IMR-90 (cell line): ENCODE measurements around the gene PSMD2. TPM values are rescaled to one million over a fixed set of nuclear protein-coding genes. Genes with fewer than 3 reads are reported as not detected.

Experiments used
- ATAC-seq: fragments of 200-7000 bp; cut with Tn5 transposase; 2 replicates; pipeline ENCODE4 v1.9.1; 2020; ENCODE audit warnings: low read depth, mild to moderate bottlenecking, moderate library complexity
- BruUV-seq: library from RNA; stranded (reverse); fragments of 400-500 nt; replicated peaks from 2 replicates; lab custom pipeline; 2021; lab: Mats Ljungman, UMichigan
- CTCF ChIA-PET: fragments of 300-600 bp; formaldehyde crosslinking; extraction: SDS; loops from one replicate; lab custom pipeline; 2021; ENCODE audit warnings: antibody characterized with exemption; lab: Yijun Ruan, JAX
- POLR2A ChIA-PET: fragments of 300-600 bp; sonication (Branson Sonifier 250); formaldehyde crosslinking; loops from one replicate; lab custom pipeline; 2022; ENCODE audit warnings: antibody characterized with exemption; ENCODE audit not compliant: unreplicated experiment; lab: Charles Lee
- DNase-seq: peaks from one replicate; pipeline ENCODE4 v3.0.0; 2013
- H2AFZ ChIP-seq: replicated peaks from 2 replicates; pipeline ENCODE3; 2013; ENCODE audit warnings: low read length, mild to moderate bottlenecking; ENCODE audit not compliant: poor library complexity
- H2AK5ac ChIP-seq: 2 replicates; pipeline ENCODE4 v1.6.1; 2013; ENCODE audit warnings: low read depth, low read length, inconsistent platforms
- H2AK9ac ChIP-seq: replicated peaks from 2 replicates; pipeline ENCODE3; 2013; ENCODE audit warnings: mild to moderate bottlenecking, low read depth, low read length, moderate library complexity; ENCODE audit not compliant: poor library complexity
- H2BK120ac ChIP-seq: 2 replicates; pipeline ENCODE4 v1.6.1; 2013; ENCODE audit warnings: low read depth, low read length, inconsistent platforms
- H2BK15ac ChIP-seq: 3 replicates; pipeline ENCODE4 v1.6.1; 2013; ENCODE audit warnings: low read depth, low read length, inconsistent platforms
- H2BK20ac ChIP-seq: 2 replicates; pipeline ENCODE4 v1.6.1; 2013; ENCODE audit warnings: low read depth, mild to moderate bottlenecking, inconsistent platforms, low read length, moderate library complexity
- H2BK5ac ChIP-seq: 2 replicates; pipeline ENCODE4 v1.6.1; 2013; ENCODE audit warnings: mild to moderate bottlenecking, low read depth, low read length, inconsistent platforms; ENCODE audit not compliant: poor library complexity, severe bottlenecking
- H3K14ac ChIP-seq: replicated peaks from 2 replicates; pipeline ENCODE4 v1.6.1; 2013; ENCODE audit warnings: low read depth, low read length, inconsistent platforms
- H3K18ac ChIP-seq: 2 replicates; pipeline ENCODE4 v1.6.1; 2013; ENCODE audit warnings: low read depth, low read length, control low read depth
- H3K23ac ChIP-seq: 2 replicates; pipeline ENCODE4 v1.6.1; 2013; ENCODE audit warnings: low read depth, low read length, inconsistent platforms
- H3K27ac ChIP-seq: 2 replicates; pipeline ENCODE4 v1.5.1; 2013; ENCODE audit warnings: mild to moderate bottlenecking, control low read depth, low read length; ENCODE audit not compliant: insufficient read depth
- H3K27me3 ChIP-seq: 2 replicates; pipeline ENCODE4 v1.6.1; 2013; ENCODE audit warnings: low read length; ENCODE audit not compliant: control insufficient read depth, insufficient read depth
- H3K36me3 ChIP-seq: 2 replicates; pipeline ENCODE4 v1.6.1; 2013; ENCODE audit warnings: low read length, mixed read lengths; ENCODE audit not compliant: control insufficient read depth, insufficient read depth
- H3K4ac ChIP-seq: 2 replicates; pipeline ENCODE4 v1.6.1; 2013; ENCODE audit warnings: low read depth, low read length, inconsistent platforms
- H3K4me1 ChIP-seq: 2 replicates; pipeline ENCODE4 v1.6.1; 2013; ENCODE audit warnings: low read length, mixed read lengths; ENCODE audit not compliant: control insufficient read depth, insufficient read depth
- H3K4me2 ChIP-seq: 2 replicates; pipeline ENCODE4 v1.6.1; 2013; ENCODE audit warnings: low read depth, mild to moderate bottlenecking, control low read depth, low read length, moderate library complexity
- H3K4me3 ChIP-seq: 2 replicates; pipeline ENCODE4 v1.5.1; 2013; ENCODE audit warnings: low read depth, mild to moderate bottlenecking, control low read depth, low read length, moderate library complexity; ENCODE audit not compliant: insufficient read depth
- H3K56ac ChIP-seq: 2 replicates; pipeline ENCODE4 v1.6.1; 2013; ENCODE audit warnings: low read length, inconsistent platforms; ENCODE audit not compliant: insufficient read depth; ENCODE audit errors: extremely low read depth
- H3K79me1 ChIP-seq, 2 experiments: 2 replicates each; pipeline ENCODE4 v1.6.1; 2013; ENCODE audit warnings: low read length in 2 of 2, inconsistent platforms in 1 of 2, low read depth in 1 of 2
- H3K9ac ChIP-seq: 2 replicates; pipeline ENCODE4 v1.6.1; 2013; ENCODE audit warnings: low read depth, low read length, control low read depth
- H3K9me1 ChIP-seq: 2 replicates; pipeline ENCODE4 v1.6.1; 2013; ENCODE audit warnings: low read length, inconsistent platforms; ENCODE audit not compliant: insufficient read depth
- H3K9me3 ChIP-seq: 2 replicates; pipeline ENCODE4 v1.6.1; 2013; ENCODE audit warnings: low read length; ENCODE audit not compliant: control insufficient read depth, insufficient read depth
- H4K20me1 ChIP-seq: 2 replicates; pipeline ENCODE4 v1.6.1; 2013; ENCODE audit warnings: low read length, inconsistent platforms; ENCODE audit not compliant: insufficient read depth
- H4K5ac ChIP-seq: 2 replicates; pipeline ENCODE4 v1.6.1; 2013; ENCODE audit warnings: mild to moderate bottlenecking, low read depth, low read length, control low read depth
- H4K8ac ChIP-seq, 2 experiments: 2 replicates each; pipeline ENCODE4 v1.6.1; 2013; ENCODE audit warnings: low read depth in 2 of 2, low read length in 2 of 2, control low read depth in 1 of 2, inconsistent platforms in 1 of 2
- H4K91ac ChIP-seq: 2 replicates; pipeline ENCODE4 v1.6.1; 2013; ENCODE audit warnings: low read depth, low read length, inconsistent platforms; ENCODE audit not compliant: insufficient read depth
- BHLHE40 ChIP-seq: fragments of 150-350 bp; IDR thresholded peaks from 2 replicates; pipeline ENCODE4 v1.6.1; 2016; ENCODE audit warnings: mild to moderate bottlenecking, low read depth, low read length
- FOS ChIP-seq: fragments of 150-350 bp; IDR thresholded peaks from 2 replicates; pipeline ENCODE4 v1.6.1; 2016; ENCODE audit warnings: low read depth, low read length
- MAZ ChIP-seq: IDR thresholded peaks from 2 replicates; pipeline ENCODE4 v1.6.1; 2012; ENCODE audit warnings: low read depth, mild to moderate bottlenecking, low read length, improper control_type of control experiment, moderate library complexity, borderline replicate concordance
- MXI1 ChIP-seq: IDR thresholded peaks from 2 replicates; pipeline ENCODE4 v1.6.1; 2012; ENCODE audit warnings: low read depth, mild to moderate bottlenecking, low read length, moderate library complexity, borderline replicate concordance
- POLR2A ChIP-seq: IDR thresholded peaks from 2 replicates; pipeline ENCODE4 v1.6.1; 2012; ENCODE audit warnings: mild to moderate bottlenecking, low read depth, low read length
- WGBS, 2 experiments: methylation state at CpG; one replicate each; pipeline versions ENCODE4 v1.1.5 to v1.1.7; 2013; ENCODE audit warnings: missing lambda C conversion rate in 2 of 2; ENCODE audit not compliant: insufficient read length in 1 of 2; ENCODE audit errors: extremely low coverage in 2 of 2; 5-methylcytosine and 5-hydroxymethylcytosine counted together
- dilution Hi-C: fragments of 300-500 bp; cut with HindIII; formaldehyde crosslinking; loops from one replicate; pipeline ENCODE4 v1.14.3; 2018; ENCODE audit warnings: low sequenced_read_pairs; ENCODE audit not compliant: unreplicated experiment
- in situ Hi-C: fragments of 300-500 bp; cut with MboI; formaldehyde crosslinking; loops from 3 replicates; pipeline ENCODE4 v1.14.3; 2019; ENCODE audit warnings: low sequenced_read_pairs, inconsistent platforms, mixed read lengths
- intact Hi-C: fragments of 100-400 bp; cut with micrococcal nuclease; formaldehyde crosslinking; loops from 2 replicates; pipeline ENCODE4 v1.10.0; 2022
- polyA plus RNA-seq, 3 experiments: library from polyadenylated mRNA; depleted of rRNA; stranded (reverse); fragments of >200 nt; gene quantifications; 2 replicates each; pipeline ENCODE4 v1.2.3, GENCODE V29; 2012; ENCODE audit warnings: low replicate concordance in 1 of 3
- total RNA-seq: library from RNA; depleted of rRNA; stranded (reverse); fragments of >200 nt; gene quantifications from 2 replicates; pipeline ENCODE4 v1.2.3, GENCODE V29; 2012

The PSMD2 gene
- total and polyA plus RNA-seq, 2 of the 4 experiments (the other 2 are of a cell fraction): 514 to 872 TPM

DNA sequence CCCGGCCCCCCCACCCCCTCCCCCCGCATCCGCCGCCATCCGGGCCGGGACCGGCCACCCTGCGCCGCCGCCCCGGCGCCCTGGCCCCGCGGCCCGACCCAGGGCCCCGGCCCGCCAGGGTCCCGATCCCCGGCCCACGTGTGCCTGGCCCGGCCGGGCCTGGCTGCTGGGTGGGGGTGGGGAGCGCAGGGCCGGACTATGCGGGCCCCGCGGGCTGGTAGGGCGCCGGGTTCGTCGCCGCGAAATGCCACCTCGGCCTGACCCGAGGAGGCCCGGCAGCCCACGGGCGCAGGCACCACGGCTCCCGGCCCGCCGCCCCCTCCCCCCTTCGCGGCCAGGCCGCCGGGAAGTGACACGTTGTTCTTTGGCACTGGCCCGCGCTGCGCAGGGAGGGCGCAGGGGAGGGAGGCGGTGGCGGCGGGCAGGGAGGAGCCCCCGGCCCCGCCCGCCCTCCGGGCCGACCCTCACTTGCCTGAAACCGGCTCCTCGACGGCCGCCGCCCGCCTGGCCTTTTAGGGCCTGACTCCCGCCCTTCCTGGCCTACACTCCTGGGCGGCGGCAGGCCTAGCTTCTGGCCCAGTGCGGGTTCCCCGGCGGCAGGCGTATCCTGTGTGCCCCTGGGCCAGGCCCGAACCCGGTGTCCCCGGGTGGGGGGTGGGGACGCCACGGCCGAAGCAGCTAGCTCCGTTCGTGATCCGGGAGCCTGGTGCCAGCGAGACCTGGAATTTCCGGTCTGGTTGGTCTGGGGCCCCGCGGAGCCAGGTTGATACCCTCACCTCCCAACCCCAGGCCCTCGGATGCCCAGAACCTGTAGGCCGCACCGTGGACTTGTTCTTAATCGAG is 15.9 kb downstream of the PSMD2 start:
- ChIA-PET CTCF (no interaction called here), POLR2A (interaction anchor here (0.9 to 1.5 kb wide), 2 partner anchors 23 to 50 kb away, joined by 4 to 5 read pairs; partner anchors contain the start of gene FAM131A)
- Histone ChIP-seq H3K9me1 (peaks cover 18% of the 10 kb centered on the region), H3K36me3 (peaks cover 24% of the 10 kb centered on the region), H3K14ac (peak overlapping the region; percentile 90), H3K27ac (peak overlapping the region; percentile 99), H4K8ac (peak overlapping the region; percentile 88 to 90), H3K9ac (peak overlapping the region; percentile 98), H3K4me1 (peaks cover 21% of the 10 kb centered on the region), H4K91ac (peak overlapping the region; percentile 97), H2AK9ac (peak overlapping the region; percentile 100), H4K20me1 (peaks cover 50% of the 10 kb centered on the region), H3K23ac (peak overlapping the region; percentile 95), H2AK5ac (peak overlapping the region; percentile 63), H3K4ac (peak overlapping the region; percentile 97), H2BK15ac (peak overlapping the region; percentile 70; the same call in 1 of the 3 replicates), H2BK5ac (peak overlapping the region; percentile 99), H2AFZ (peak overlapping the region; percentile 85), H3K4me2 (peak overlapping the region; percentile 93), H3K79me1 (peaks cover 0 to 29% of the 10 kb centered on the region in 2 experiments; a peak in 2 of 4 replicates), H3K18ac (peak overlapping the region; percentile 65), H2BK120ac (peak overlapping the region; percentile 83), H2BK20ac (no peak overlapping the region), H3K56ac (peak overlapping the region; percentile 85), H3K27me3 (no peaks in the 10 kb centered on the region), H3K9me3 (no peaks in the 10 kb centered on the region), H4K5ac (peak overlapping the region; percentile 50), H3K4me3 (peak overlapping the region; percentile 91)
- dilution Hi-C loops (no loop called here), in situ Hi-C loops (no loop called here), intact Hi-C loops (loop anchor here (1.0 to 2.0 kb wide), 2 partner anchors 16 to 48 kb away; partner anchors contain the start of gene PSMD2)
- DNase-seq: peak; percentile 76
- no CpG with 5 or more reads among the region's 89 CpGs for WGBS, 2 experiments
- no TSS peak for BruUV-seq
- TF ChIP-seq BHLHE40: 0 out of 2 replicates have a peak, but pooled peaks have one; percentile 3
- no peak for TF ChIP-seq FOS
- peak; percentile 87 for TF ChIP-seq POLR2A
- TF ChIP-seq MAZ: peak; percentile 80; the same call in 1 of the 2 replicates
- TF ChIP-seq MXI1: 0 out of 2 replicates have a peak, but pooled peaks have one; percentile 55
- peak; percentile 70 for ATAC-seq
